Forelimb muscle (tissue), 1 donor: ENCODE results near the gene TRIM44. TPM values are rescaled to one million over a fixed set of nuclear protein-coding genes. Genes with fewer than 3 reads are reported as not detected.

Experiments
- DNase-seq: peaks from one replicate; pipeline ENCODE4 v3.0.0-alpha.2; 2013; ENCODE audit warnings: low read depth
- polyA plus RNA-seq: library from polyadenylated mRNA; unstranded; fragments of 120-200 nt; gene quantifications from one replicate; pipeline ENCODE4 v1.2.1, GENCODE V29; 2013; ENCODE audit not compliant: insufficient read length

Gene TRIM44, protein sequence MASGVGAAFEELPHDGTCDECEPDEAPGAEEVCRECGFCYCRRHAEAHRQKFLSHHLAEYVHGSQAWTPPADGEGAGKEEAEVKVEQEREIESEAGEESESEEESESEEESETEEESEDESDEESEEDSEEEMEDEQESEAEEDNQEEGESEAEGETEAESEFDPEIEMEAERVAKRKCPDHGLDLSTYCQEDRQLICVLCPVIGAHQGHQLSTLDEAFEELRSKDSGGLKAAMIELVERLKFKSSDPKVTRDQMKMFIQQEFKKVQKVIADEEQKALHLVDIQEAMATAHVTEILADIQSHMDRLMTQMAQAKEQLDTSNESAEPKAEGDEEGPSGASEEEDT
- polyA plus RNA-seq = 37.7 TPM

DNA sequence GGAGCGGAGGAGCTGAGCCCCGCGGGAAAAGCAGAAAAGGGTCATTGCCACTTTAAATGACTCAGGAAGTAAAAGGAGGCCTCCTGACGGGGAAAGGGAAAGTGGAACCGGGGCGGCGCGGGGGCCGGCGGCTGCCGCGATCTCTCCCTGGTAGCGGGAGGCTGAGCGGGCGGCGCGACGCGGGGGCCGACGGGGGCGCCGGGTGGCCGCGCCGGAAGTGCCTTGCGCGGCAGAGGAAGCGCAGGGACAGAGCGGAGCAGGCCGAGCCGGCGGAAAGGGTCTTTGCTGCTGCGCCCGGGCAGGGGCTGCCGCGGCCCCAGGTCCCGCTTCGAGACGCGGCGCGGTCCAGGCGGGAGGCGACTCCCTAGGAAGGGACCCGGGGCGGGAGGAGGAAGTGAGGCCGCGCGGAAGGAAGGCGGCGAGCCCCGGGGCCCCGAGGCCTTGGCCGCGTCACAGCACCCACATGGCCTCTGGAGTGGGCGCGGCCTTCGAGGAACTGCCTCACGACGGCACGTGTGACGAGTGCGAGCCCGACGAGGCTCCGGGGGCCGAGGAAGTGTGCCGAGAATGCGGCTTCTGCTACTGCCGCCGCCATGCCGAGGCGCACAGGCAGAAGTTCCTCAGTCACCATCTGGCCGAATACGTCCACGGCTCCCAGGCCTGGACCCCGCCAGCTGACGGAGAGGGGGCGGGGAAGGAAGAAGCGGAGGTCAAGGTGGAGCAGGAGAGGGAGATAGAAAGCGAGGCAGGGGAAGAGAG is at the start of gene TRIM44:
TSS of gene TRIM44 (plus strand) at position 127 of the 759 bp plus-strand sequence. CDS start at position 464, 337 bp downstream.
- peak; percentile 47 for DNase-seq

DNA sequence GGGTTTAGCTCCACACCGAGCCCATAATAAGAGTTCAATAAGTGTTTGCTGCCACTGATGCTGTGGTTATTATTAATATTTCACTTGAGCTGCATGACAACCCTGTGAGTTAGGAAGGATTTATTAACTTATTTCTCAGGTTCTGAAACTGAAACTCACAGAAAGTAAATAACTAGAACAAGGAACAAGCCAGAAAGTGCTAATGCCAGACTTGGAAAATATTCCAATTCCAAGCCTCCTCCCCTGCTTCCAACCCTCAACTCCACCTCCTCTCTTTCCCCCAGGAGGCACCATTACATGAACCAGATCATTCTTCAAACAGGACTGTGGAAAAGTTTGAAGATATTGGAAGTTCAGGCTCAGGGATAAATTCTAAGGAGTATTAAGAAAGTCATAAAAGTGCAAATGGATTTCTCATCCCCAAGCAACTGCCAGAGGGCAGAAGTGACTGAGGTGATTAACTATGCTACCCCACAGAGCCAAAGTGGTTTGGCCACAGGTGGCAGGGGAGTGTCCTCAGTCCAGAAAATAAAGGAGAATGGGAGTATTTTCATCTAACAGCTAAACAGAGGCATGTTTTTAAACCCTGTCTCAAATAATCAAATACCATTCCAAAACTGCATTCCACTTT is 47.5 kb upstream of the TRIM44 start:
- DNase-seq = no peak

- no peak for DNase-seq
Observed at GRCh38 chr11:35615921-35616900, 46.4 kb upstream of the TRIM44 start.

DNA sequence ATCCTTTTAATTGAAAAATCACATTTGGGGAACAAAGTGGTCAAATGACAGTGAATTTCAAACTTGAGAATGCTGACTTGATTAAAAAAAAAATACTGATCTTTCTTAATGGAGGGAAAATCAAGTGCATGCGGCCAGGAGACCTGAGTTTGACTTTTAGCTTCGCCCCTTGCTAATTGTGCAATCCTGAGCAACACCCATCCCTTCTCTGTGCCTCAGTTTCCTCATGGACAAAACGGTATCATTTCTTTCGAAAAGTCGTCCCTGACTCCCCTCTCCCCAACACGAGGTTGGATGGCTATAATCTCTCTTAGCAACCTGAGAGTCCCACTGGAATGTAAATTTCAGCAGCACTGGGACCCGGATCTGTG is 45.3 kb upstream of the TRIM44 start:
- DNase-seq = no peak

DNA sequence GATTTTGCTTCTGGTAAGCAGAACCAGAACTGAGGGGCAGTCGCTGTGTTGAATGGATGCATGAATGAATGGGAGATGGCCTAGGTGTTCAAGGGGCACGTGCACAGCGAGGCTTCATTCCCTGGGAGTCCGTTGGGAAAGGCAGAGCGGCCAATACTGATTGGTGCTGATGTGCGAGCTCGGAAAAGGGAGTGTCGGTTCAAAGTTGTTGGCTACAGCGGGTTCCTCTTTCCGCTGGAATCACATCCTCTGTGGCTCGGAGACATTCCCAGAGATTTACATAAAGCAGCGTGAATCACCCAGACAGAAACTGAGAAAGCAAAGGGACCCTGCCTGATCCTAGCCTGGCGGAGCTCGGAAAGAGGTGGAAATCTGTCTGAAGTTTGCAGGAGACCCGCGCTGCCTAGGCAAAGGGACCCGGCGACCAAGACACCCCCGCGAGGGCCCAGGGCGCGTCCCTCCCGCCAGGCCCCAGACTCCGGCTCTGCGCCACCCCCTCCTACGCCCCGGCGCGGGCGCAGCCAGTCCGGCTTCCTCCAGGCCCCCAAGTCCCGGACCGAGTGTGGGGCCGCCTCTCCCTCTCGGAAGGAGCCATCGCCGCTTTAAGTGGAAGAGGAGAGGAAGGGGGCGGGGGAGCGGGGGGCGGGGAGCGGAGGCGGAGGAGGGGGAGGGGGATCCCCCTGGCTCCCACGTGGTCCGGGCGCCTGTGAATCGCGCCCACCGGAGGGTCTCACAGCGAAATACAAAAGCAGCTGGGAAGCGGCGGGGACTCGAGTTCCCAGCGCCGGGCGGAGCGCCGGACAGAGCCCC is 44.7 kb upstream of the TRIM44 start, which contains the start of gene FJX1:
TSS of gene FJX1 (plus strand) at position 774 of the 810 bp plus-strand sequence. CDS start 177 bp downstream, outside the sequence.
- peak; percentile 47 for DNase-seq

DNA sequence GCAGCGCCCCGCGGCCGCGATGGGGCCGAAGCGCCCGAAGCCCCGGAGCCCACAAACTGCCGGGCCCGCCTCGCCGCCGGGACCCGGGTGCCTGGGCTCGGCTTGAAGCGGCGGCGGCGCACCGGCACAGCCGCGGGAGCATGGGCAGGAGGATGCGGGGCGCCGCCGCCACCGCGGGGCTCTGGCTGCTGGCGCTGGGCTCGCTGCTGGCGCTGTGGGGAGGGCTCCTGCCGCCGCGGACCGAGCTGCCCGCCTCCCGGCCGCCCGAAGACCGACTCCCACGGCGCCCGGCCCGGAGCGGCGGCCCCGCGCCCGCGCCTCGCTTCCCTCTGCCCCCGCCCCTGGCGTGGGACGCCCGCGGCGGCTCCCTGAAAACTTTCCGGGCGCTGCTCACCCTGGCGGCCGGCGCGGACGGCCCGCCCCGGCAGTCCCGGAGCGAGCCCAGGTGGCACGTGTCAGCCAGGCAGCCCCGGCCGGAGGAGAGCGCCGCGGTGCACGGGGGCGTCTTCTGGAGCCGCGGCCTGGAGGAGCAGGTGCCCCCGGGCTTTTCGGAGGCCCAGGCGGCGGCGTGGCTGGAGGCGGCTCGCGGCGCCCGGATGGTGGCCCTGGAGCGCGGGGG is 44.0 kb upstream of the TRIM44 start:
- no peak for DNase-seq

- DNase-seq = no peak
Observed at GRCh38 chr11:35619116-35619854, 43.3 kb upstream of the TRIM44 start.

DNA sequence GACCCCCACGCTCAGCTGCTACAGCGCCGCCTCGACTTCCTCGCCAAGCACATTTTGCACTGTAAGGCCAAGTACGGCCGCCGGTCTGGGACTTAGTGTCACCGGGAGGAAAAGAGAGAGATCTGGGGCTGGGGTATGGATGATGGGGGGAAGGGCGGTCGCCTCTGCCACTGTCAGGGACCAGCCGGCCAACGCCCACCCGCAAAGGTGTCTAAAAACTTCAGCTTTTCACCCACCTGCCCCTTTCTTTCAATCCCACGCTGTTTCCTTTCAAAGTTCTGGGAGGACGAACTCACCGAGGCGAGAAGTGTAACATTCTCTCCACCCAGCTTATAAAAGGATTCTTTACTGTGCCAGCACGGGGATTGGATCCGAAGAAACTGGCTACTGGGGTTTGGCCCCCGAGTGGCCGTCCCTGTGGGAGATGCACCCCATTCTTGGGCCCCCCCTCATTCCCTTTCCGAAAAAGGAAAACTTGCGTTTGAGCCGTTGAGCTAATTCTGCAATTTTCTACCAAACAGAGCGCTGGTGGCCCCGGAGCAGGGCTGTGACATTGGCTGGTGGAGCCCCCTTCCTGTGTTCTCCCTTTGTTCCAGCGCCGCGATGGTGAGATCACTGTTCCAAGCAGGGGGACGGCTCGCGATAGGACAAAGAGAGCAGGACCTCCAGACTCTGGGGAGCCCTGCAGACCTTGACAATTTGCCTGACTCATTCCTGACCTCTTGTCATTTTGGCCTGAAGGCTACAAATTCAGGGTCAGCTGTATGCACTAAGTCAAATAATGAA is 42.5 kb upstream of the TRIM44 start:
- no peak for DNase-seq

DNA sequence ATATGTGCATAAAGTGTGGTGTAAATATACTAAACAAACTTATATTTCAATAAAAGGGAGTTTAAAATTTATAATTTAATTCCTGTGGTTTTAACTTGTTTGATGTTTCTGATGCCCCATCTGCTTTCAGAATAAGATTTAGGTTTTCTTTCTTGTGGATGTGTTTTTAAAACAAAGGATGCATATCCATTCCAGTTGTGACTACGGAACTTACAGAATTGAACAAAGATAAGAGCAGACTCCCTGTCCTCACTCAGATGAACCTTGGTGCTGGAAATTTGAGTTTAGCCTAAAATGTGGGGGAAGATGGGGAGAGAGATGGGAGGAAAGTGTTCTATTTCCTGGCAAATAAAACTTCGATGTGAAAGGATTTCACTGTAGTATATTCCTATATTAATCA is 41.8 kb upstream of the TRIM44 start:
- no peak for DNase-seq

GRCh38 chr11:35621620-35622019 is 41.0 kb upstream of the TRIM44 start:
- no peak for DNase-seq

- no peak for DNase-seq
Observed at GRCh38 chr11:35622070-35622469, 40.5 kb upstream of the TRIM44 start.

- no peak for DNase-seq
Observed at GRCh38 chr11:35623621-35624168, 38.9 kb upstream of the TRIM44 start.

- DNase-seq = no peak
Observed at GRCh38 chr11:35624316-35624715, 38.3 kb upstream of the TRIM44 start.

DNA sequence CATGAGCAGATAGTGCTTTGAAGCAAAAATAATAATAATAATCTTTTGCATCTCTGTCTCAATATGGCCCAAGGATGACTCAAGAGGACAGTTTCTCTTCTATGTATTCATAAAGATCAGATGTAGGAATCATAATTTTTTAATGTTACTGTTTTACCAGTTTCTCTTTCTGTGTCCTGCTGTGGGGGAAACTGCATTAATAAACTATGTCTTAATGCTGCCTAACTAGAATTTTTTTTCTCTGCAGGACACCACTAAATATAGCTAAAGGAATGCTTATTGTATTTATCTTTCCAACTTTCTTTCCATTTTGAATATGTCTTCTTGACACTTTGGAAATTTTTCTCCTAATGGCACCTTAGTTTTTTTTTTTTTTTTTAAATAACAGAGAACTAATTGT is 37.8 kb upstream of the TRIM44 start:
- DNase-seq = no peak

- DNase-seq = no peak
Observed at GRCh38 chr11:35626501-35626900, 36.1 kb upstream of the TRIM44 start.

GRCh38 chr11:35629511-35629910 is 33.1 kb upstream of the TRIM44 start:
- DNase-seq = no peak

GRCh38 chr11:35629914-35630313 is 32.7 kb upstream of the TRIM44 start:
- no peak for DNase-seq

GRCh38 chr11:35631891-35632290 is 30.7 kb upstream of the TRIM44 start:
- DNase-seq = no peak
